Thoracic aorta (tissue), 2 donors: ENCODE data around the gene RCOR1. TPM values are rescaled to one million over a fixed set of nuclear protein-coding genes. Genes with fewer than 3 reads are reported as not detected.
"Not testable (repeated sequence)": the region's sequence is repeated elsewhere in the genome, so short reads cannot be mapped to it uniquely, and the experiment has no call there.

Experiments used
- ATAC-seq: fragments of 150-250 bp; one replicate; pipeline ENCODE4 v1.8.0; 2017; ENCODE audit warnings: low read depth; ENCODE audit not compliant: insufficient number of reproducible peaks, low FRiP score
- DNase-seq: peaks from one replicate; pipeline ENCODE4 v3.0.0-alpha.2; 2020; ENCODE audit warnings: low spot score
- H3K27ac ChIP-seq, 2 donors: fragments of 200-600 bp; sonication (generic); 1 replicate in 1 of 2; 2 replicates in 1 of 2; pipeline ENCODE4 v1.5.1; 2016; ENCODE audit warnings: mild to moderate bottlenecking in 2 of 2, moderate library complexity in 2 of 2
- H3K27me3 ChIP-seq: fragments of 200-600 bp; sonication (generic); replicated peaks from 2 replicates; pipeline ENCODE4 v1.6.0; 2016; ENCODE audit warnings: mild to moderate bottlenecking; ENCODE audit not compliant: insufficient read depth
- H3K36me3 ChIP-seq: fragments of 200-600 bp; sonication (generic); one replicate; pipeline ENCODE4 v1.5.1; 2016
- H3K4me1 ChIP-seq, 2 donors: fragments of 200-600 bp; sonication (generic); 1 replicate in 1 of 2; 2 replicates in 1 of 2; pipeline versions ENCODE4 v1.5.1 to v1.6.0; 2016; ENCODE audit warnings: low read depth in 2 of 2, mild to moderate bottlenecking in 1 of 2; ENCODE audit not compliant: control insufficient read depth in 1 of 2
- H3K4me3 ChIP-seq: fragments of 200-600 bp; sonication (generic); 2 replicates; pipeline ENCODE4 v1.5.1; 2016; ENCODE audit warnings: mild to moderate bottlenecking
- H3K9me3 ChIP-seq: fragments of 200-600 bp; sonication (generic); 2 replicates; pipeline ENCODE4 v1.5.1; 2016
- total RNA-seq, 2 donors: library from RNA; depleted of rRNA; stranded (reverse); fragments of >200 nt; gene quantifications; one replicate each; pipeline versions ENCODE4 v1.1.0 to v1.2.3, GENCODE V29; 2016
- TF ChIP-seq, protein P1 (sequence below): fragments of 200-600 bp; sonication (generic); IDR thresholded peaks from one replicate; pipeline ENCODE4 v1.5.1; 2019; ENCODE audit warnings: antibody characterized with exemption

The RCOR1 gene
- total RNA-seq, 2 donors from 2014 or later = 6.5 to 17.1 TPM

DNA sequence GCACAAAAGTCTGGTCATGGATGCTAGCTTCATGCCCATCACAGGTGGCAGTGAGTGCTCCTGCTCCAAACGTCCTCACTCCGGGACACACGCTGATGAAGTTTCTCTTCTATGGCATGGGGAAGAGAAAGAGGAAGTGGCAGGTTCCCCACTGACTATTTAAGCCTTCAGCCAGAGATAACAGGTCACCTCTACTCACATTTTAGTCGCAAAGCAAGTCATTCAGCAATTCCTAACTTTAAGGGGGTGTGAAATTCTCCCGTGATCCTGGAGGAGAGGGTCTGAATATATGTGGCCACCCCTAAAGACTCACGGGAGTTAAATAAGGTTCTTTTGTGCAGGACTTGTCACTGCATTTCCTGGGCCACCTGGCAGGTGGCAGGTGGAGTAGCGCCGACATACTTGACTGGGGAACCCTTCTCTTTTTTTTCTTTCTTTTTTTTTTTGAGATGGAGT lies 18.8 kb upstream of the RCOR1 start:
- H3K36me3 ChIP-seq = no peaks in the 10 kb centered on the region
- DNase-seq (no peak), ATAC-seq (no peak)
- H3K9me3 ChIP-seq = no peaks in the 10 kb centered on the region
- no peak overlapping the region for H3K27ac ChIP-seq
- H3K4me3 ChIP-seq = no peak overlapping the region
- no peaks in the 10 kb centered on the region for H3K27me3 ChIP-seq
- no peaks in the 10 kb centered on the region for H3K4me1 ChIP-seq
- TF ChIP-seq, protein P1, sequence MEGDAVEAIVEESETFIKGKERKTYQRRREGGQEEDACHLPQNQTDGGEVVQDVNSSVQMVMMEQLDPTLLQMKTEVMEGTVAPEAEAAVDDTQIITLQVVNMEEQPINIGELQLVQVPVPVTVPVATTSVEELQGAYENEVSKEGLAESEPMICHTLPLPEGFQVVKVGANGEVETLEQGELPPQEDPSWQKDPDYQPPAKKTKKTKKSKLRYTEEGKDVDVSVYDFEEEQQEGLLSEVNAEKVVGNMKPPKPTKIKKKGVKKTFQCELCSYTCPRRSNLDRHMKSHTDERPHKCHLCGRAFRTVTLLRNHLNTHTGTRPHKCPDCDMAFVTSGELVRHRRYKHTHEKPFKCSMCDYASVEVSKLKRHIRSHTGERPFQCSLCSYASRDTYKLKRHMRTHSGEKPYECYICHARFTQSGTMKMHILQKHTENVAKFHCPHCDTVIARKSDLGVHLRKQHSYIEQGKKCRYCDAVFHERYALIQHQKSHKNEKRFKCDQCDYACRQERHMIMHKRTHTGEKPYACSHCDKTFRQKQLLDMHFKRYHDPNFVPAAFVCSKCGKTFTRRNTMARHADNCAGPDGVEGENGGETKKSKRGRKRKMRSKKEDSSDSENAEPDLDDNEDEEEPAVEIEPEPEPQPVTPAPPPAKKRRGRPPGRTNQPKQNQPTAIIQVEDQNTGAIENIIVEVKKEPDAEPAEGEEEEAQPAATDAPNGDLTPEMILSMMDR = no peak

DNA sequence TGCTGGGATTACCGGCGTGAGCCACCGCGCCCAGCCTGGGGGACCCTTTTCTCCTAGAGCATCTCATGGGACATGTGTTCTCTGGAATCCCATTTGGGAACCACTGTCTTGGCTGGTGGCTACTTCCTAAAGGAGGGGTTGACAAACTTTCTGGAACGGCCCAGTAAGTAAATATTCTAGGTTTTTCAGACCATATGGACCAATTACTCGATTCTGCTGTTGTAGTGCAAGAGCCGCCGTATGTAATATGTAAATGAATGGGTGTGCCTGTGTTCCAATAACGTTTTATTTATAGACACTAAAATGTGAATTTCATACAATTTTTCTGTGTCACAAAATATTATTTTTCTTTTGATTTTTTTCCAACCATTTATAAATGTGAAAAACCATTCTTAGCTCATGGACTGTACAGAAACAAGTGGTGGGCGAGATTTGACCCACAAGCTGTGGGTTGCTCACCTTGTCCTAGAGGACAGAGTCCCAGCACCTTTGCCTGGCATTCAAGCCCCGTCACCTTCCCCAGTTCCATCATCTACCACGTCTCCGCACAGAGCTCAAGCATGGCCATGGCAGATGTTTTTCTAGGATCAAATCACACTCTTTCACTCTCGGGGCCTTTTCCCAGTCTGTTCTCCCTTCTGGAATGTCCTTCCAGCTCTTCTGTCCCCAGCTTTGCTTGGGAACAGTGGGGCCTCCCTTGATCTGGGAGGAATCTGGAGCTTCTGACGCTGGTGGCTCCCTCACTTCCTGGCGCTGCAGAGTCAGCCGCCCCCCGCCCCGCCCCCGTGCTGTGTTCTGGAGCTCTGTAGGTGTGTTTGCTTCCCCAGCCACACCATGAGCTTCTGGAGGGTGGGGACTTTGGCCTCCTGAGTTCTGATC lies 17.9 kb upstream of the RCOR1 start:
- H3K4me3 ChIP-seq = no peak overlapping the region
- H3K4me1 ChIP-seq = no peaks in the 10 kb centered on the region
- no peaks in the 10 kb centered on the region for H3K27me3 ChIP-seq
- DNase-seq (no peak), ATAC-seq (no peak)
- no peaks in the 10 kb centered on the region for H3K9me3 ChIP-seq
- H3K27ac ChIP-seq = no peak overlapping the region
- no peaks in the 10 kb centered on the region for H3K36me3 ChIP-seq
- TF ChIP-seq, protein P1 = no peak

DNA sequence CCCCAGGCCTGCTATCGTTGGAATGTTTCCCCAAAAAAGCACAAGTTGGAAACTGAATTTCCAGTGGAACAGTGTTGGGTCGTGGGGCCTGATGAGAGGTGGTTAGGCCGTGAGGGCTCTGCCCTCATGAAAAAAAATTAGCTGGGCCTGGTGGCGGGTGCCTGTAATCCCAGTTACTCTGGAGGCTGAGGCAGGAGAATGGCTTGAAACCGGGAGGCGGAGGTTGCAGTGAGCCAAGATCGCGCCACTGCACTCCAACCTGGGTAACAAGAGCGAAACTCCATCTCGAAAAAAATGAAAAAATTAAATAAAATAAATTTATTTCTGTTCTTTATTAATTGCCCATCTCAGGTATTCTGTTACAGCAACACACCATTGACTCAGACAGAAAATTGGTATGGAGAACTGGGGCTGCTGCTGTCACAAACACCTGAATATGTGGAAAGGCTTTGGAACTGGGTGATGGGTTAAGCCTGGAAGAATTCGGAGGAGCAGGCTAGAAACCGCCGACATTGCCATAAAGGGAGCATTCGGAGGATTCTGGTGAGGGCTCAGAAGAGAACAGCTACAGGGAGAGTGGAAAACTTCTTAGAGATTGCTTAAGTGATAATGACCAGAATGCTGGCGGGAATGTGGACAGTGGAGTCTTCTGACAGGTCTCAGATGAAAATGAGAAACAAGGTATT lies 17.1 kb upstream of the RCOR1 start:
- TF ChIP-seq, protein P1 = no peak

DNA sequence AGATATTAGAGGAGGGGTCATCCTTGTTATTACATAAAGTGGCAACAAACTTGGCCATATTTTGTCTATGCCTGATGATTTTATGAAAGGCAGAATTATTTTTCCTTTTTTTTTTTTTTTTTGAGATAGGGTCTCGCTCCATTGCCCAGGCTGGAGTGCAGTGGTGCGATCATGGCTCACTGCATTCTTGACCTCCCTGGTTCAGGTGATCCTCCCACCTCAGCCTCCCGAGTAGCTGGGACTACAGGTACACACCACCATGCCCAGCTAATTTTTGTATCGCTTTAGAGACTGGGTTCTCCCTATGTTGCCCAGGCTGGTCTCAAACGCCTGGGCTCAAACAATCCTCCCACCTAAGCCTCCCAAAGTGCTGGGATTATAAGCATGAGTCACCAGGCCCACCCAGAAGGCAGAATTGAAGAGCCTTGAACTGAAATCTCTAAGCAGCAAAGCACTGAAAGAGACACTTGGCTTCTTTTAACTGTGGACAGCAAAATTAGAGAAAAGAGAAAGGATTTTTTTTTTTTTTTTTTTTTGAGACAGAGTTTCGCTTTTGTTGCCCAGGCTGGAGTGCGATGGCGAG lies 16.5 kb upstream of the RCOR1 start:
- not testable (repeated sequence) for DNase-seq, H3K4me3 ChIP-seq, ATAC-seq

More for the DNA sequence above, 17.1 kb upstream of the RCOR1 start:
- no peaks in the 10 kb centered on the region for H3K36me3 ChIP-seq
- ATAC-seq (no peak), DNase-seq (no peak)
- H3K4me1 ChIP-seq = no peaks in the 10 kb centered on the region
- H3K27ac ChIP-seq = no peak overlapping the region
- no peaks in the 10 kb centered on the region for H3K27me3 ChIP-seq
- no peaks in the 10 kb centered on the region for H3K9me3 ChIP-seq
- no peak overlapping the region for H3K4me3 ChIP-seq

DNA sequence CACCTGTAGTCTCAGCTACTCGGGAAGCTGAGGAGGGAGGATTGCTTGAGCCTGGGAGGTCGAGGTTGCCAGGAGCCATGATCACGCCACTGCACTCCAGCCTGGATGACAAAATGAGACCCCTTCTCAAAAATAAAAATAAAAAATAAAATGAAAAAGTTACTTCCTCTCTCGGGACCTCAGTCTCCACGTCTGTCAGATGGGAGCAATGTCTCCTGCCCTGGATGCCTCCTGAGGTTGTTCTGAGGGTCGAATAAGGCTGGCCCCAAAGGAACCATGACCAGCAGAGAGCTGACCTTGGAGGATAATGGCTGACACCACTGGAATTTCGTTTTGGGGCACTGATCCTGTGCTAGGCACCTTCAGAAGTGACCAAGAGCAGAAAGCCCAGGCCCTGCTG lies 13.6 kb upstream of the RCOR1 start:
- no peak overlapping the region for H3K27ac ChIP-seq
- no peaks in the 10 kb centered on the region for H3K27me3 ChIP-seq
- H3K9me3 ChIP-seq = no peaks in the 10 kb centered on the region
- no peak for ATAC-seq
- H3K36me3 ChIP-seq = no peaks in the 10 kb centered on the region
- DNase-seq = no peak
- TF ChIP-seq, protein P1 = no peak
- no peaks in the 10 kb centered on the region for H3K4me1 ChIP-seq
- no peak overlapping the region for H3K4me3 ChIP-seq

More for the DNA sequence above, 16.5 kb upstream of the RCOR1 start:
- not testable (repeated sequence) for H3K9me3 ChIP-seq, H3K36me3 ChIP-seq, H3K4me1 ChIP-seq, H3K27ac ChIP-seq, H3K27me3 ChIP-seq
